LNCaP clone FGC (cell line): ENCODE data around the gene HOXB8.

Source experiments
- DNase-seq: peaks from one replicate; pipeline ENCODE4 v3.0.0-alpha.2; 2011; ENCODE audit warnings: low read depth
- H3K4me3 ChIP-seq: 2 replicates; pipeline ENCODE4 v1.5.1; 2011; ENCODE audit warnings: mild to moderate bottlenecking, low read depth, low read length, control low read depth
- TF ChIP-seq, protein P1 (sequence below): IDR thresholded peaks from 2 replicates; pipeline ENCODE4 v1.5.1; 2012; ENCODE audit warnings: mild to moderate bottlenecking; ENCODE audit not compliant: control insufficient read depth, insufficient read depth; ENCODE audit errors: extremely low read depth

HOXB8 gene

GRCh38 chr17:48583708-48584222 lies 31.3 kb downstream of the HOXB8 start:
- no peak for DNase-seq
- TF ChIP-seq, protein P1, sequence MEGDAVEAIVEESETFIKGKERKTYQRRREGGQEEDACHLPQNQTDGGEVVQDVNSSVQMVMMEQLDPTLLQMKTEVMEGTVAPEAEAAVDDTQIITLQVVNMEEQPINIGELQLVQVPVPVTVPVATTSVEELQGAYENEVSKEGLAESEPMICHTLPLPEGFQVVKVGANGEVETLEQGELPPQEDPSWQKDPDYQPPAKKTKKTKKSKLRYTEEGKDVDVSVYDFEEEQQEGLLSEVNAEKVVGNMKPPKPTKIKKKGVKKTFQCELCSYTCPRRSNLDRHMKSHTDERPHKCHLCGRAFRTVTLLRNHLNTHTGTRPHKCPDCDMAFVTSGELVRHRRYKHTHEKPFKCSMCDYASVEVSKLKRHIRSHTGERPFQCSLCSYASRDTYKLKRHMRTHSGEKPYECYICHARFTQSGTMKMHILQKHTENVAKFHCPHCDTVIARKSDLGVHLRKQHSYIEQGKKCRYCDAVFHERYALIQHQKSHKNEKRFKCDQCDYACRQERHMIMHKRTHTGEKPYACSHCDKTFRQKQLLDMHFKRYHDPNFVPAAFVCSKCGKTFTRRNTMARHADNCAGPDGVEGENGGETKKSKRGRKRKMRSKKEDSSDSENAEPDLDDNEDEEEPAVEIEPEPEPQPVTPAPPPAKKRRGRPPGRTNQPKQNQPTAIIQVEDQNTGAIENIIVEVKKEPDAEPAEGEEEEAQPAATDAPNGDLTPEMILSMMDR = no peak
- H3K4me3 ChIP-seq = no peak overlapping the region

GRCh38 chr17:48582750-48583069 lies 32.4 kb downstream of the HOXB8 start:
- no peak for DNase-seq
- TF ChIP-seq, protein P1 = no peak
- no peak overlapping the region for H3K4me3 ChIP-seq

- no peak overlapping the region for H3K4me3 ChIP-seq
- TF ChIP-seq, protein P1 = no peak
- no peak for DNase-seq
Measured at GRCh38 chr17:48579760-48580554, 35.1 kb downstream of the HOXB8 start.

GRCh38 chr17:48579471-48579759 lies 35.7 kb downstream of the HOXB8 start:
- DNase-seq = no peak
- TF ChIP-seq, protein P1 = no peak
- no peak overlapping the region for H3K4me3 ChIP-seq

GRCh38 chr17:48578616-48579470 lies 36.2 kb downstream of the HOXB8 start:
- no peak overlapping the region for H3K4me3 ChIP-seq
- DNase-seq = no peak
- TF ChIP-seq, protein P1 = no peak

DNA sequence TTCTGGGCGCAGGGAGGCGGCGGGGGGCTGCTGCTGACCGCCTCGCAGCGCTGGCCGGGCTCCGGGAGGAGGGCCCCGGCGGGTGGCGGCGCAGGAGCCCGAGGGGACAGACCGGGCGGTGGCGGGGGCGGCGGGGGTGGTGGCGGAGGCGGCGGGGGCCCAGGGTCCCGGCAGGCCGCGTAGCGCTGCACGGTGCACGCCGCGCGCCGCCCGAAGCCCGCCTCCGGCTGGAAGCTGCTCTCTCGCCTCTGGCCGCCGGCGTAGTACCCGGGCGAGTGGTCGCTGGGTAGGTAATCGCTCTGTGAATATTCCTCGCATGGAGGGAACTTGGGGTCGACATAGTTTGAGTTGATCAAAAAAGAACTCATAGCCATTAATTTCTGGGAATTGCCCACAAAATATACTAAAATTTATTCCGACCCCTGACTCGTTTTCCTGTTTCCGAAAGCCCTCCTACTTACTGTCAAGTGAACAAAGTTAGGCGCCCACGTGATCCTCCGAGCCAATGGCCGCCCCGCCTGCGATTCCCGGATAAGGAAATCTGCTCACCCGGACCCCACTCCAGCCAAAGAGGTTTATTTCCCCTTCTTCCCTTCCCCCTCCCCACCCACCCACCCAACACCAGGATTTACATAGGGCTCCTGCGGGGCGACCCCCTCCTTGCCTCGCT lies 37.0 kb downstream of the HOXB8 start, which contains the start of gene HOXB4:
TSS of gene HOXB4 (minus strand) at position 405 of the 670 bp plus-strand sequence. CDS start at position 374, 31 bp downstream.
- TF ChIP-seq, protein P1 = no peak
- no peak for DNase-seq
- H3K4me3 ChIP-seq = no peak within 1 kb of the TSS
